Measurements from ENCODE around the gene RRAGD. TPM values are rescaled to one million over a fixed set of nuclear protein-coding genes. Genes with fewer than 3 reads are reported as not detected.

RRAGD gene
- total and polyA plus RNA-seq, 2 of the 13 experiments (the other 11 are each of a cell fraction or from before 2014, with no cell fraction given), result 0.35 to 0.53 TPM

DNA sequence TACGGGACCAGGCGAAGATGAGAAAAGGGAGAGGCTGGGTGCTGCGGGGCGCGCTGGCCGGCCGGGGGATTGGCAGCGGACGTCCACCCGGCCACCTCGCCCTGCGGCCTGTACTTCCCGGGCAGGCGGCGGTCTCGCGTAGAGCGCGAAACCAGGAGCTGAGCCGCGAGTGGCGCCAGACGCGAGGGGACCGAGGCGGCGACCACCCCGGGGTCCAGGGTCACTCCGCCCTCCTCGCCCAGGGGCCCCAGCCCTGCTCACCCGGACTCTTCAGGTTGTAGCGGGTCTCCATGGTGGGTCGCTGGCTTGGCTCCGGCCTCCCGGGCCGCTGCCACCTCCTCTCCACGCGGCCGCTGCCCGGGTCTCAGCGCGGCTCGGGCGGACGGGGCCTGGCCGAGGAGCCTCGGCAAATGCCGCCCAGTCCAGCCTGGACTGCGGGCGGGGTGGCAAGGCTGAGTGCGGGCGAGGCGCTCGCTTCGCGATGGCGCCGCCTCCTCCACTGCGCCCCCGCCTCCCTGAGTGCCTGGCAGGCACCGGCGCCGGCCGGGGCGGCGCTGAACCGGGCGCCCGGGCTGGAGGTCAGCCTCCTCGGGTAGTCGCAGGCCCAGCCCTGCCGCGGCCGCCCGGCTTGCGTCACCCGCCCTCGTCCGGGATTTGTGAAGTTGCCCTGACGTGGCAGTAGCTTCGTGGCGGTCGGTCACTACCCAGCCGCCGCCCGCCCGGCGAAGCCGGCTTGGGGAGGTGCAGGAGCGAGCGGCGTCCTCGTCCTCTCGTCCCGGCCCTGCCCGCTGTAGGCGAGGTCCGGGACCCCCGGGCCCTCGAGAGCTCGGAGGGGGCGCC is 59.6 kb downstream of the RRAGD start, which contains the start of gene UBE2J1 (continued):
- TF ChIP-seq, protein P1, sequence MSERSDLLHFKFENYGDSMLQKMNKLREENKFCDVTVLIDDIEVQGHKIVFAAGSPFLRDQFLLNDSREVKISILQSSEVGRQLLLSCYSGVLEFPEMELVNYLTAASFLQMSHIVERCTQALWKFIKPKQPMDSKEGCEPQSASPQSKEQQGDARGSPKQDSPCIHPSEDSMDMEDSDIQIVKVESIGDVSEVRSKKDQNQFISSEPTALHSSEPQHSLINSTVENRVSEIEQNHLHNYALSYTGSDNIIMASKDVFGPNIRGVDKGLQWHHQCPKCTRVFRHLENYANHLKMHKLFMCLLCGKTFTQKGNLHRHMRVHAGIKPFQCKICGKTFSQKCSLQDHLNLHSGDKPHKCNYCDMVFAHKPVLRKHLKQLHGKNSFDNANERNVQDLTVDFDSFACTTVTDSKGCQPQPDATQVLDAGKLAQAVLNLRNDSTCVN (CRISPR knock-in tag; IDR thresholded peaks at IDR 0.05; ENCODE audit: borderline replicate concordance), result no peak

DNA sequence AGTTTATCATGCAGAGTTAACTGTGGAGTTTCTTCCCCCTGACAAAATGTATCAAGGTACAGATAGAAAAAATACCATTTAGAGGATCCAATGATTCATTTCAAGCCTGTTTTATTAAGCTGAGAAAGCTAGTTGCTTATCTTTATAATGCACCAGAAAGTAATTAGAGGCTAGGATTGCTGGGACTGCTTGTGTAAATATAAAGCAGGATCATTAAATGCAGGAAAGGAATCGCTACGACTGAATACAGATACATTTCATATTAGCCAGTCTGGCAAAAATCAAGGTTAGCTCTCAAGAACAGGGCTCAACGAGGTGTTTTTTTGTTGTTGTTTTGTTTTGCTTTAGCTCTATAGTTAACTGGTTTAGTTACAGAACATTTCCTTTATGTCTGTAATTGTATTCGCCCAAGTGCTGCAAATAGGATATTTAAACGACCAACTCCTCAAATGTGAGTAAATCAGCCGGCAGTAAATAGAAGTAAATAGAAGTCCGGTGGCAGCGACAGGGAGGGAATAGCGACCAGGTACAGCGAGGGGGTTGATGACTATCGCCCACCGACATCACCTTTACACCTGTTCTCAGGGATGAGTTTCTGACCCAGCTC is 60.3 kb downstream of the RRAGD start:
- no peak for ATAC-seq
- WGBS (ENCODE audit: low lambda C conversion rate), result 1% methylated on average over 12 of the region's 12 CpGs
- peaks cover 52% of the 10 kb centered on the region for H3K79me2 ChIP-seq (ENCODE audit: insufficient read depth, low read length)
- TF ChIP-seq, protein P2, sequence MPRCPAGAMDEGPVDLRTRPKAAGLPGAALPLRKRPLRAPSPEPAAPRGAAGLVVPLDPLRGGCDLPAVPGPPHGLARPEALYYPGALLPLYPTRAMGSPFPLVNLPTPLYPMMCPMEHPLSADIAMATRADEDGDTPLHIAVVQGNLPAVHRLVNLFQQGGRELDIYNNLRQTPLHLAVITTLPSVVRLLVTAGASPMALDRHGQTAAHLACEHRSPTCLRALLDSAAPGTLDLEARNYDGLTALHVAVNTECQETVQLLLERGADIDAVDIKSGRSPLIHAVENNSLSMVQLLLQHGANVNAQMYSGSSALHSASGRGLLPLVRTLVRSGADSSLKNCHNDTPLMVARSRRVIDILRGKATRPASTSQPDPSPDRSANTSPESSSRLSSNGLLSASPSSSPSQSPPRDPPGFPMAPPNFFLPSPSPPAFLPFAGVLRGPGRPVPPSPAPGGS (CRISPR knock-in tag; IDR thresholded peaks at IDR 0.05), result no peak
- TF ChIP-seq TMF1 (CRISPR knock-in tag; IDR thresholded peaks at IDR 0.05; ENCODE audit: low read depth) (no peak), ZNF24 (IDR thresholded peaks at IDR 0.05) (no peak), XBP1 (CRISPR knock-in tag; IDR thresholded peaks at IDR 0.05) (no peak), ZNF792 (CRISPR knock-in tag; IDR thresholded peaks at IDR 0.05) (0 out of 2 replicates have a peak, but pooled peaks have one; percentile 15), PHF20 (CRISPR knock-in tag; IDR thresholded peaks at IDR 0.05) (no peak)
- TF ChIP-seq, protein P3, sequence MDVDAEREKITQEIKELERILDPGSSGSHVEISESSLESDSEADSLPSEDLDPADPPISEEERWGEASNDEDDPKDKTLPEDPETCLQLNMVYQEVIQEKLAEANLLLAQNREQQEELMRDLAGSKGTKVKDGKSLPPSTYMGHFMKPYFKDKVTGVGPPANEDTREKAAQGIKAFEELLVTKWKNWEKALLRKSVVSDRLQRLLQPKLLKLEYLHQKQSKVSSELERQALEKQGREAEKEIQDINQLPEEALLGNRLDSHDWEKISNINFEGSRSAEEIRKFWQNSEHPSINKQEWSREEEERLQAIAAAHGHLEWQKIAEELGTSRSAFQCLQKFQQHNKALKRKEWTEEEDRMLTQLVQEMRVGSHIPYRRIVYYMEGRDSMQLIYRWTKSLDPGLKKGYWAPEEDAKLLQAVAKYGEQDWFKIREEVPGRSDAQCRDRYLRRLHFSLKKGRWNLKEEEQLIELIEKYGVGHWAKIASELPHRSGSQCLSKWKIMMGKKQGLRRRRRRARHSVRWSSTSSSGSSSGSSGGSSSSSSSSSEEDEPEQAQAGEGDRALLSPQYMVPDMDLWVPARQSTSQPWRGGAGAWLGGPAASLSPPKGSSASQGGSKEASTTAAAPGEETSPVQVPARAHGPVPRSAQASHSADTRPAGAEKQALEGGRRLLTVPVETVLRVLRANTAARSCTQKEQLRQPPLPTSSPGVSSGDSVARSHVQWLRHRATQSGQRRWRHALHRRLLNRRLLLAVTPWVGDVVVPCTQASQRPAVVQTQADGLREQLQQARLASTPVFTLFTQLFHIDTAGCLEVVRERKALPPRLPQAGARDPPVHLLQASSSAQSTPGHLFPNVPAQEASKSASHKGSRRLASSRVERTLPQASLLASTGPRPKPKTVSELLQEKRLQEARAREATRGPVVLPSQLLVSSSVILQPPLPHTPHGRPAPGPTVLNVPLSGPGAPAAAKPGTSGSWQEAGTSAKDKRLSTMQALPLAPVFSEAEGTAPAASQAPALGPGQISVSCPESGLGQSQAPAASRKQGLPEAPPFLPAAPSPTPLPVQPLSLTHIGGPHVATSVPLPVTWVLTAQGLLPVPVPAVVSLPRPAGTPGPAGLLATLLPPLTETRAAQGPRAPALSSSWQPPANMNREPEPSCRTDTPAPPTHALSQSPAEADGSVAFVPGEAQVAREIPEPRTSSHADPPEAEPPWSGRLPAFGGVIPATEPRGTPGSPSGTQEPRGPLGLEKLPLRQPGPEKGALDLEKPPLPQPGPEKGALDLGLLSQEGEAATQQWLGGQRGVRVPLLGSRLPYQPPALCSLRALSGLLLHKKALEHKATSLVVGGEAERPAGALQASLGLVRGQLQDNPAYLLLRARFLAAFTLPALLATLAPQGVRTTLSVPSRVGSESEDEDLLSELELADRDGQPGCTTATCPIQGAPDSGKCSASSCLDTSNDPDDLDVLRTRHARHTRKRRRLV (CRISPR knock-in tag; IDR thresholded peaks at IDR 0.05), result 0 out of 2 replicates have a peak, but pooled peaks have one; percentile 14
- TF ChIP-seq, protein P4, sequence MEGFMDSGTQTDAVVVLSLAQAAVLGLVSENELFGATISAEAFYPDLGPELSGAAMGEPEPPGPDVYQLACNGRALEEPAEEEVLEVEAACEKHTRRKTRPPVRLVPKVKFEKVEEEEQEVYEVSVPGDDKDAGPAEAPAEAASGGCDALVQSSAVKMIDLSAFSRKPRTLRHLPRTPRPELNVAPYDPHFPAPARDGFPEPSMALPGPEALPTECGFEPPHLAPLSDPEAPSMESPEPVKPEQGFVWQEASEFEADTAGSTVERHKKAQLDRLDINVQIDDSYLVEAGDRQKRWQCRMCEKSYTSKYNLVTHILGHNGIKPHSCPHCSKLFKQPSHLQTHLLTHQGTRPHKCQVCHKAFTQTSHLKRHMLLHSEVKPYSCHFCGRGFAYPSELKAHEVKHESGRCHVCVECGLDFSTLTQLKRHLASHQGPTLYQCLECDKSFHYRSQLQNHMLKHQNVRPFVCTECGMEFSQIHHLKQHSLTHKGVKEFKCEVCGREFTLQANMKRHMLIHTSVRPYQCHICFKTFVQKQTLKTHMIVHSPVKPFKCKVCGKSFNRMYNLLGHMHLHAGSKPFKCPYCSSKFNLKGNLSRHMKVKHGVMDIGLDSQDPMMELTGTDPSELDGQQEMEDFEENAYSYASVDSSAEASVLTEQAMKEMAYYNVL (CRISPR knock-in tag; IDR thresholded peaks at IDR 0.05; ENCODE audit: borderline replicate concordance), result no peak

More for the DNA sequence above, 60.3 kb downstream of the RRAGD start:
- H3K36me3 ChIP-seq (replicated peaks in 1 of 2; ENCODE audit: control insufficient read depth in 1 of 2, insufficient read depth in 2 of 2, low read length in 2 of 2), result no peaks in the 10 kb centered on the region; a peak in 1 of 5 replicates
- H3K27ac ChIP-seq (ENCODE audit: extremely low read length, insufficient read depth, low read length), result peak overlapping the region; percentile 90
- ChIA-PET CTCF (ENCODE audit: low intra/inter-chr PET ratio, low total read pairs) (no interaction called here), POLR2A (interaction anchor here (1.7 to 3.2 kb wide), 3 partner anchors 11 to 272 kb away, joined by 7 to 12 read pairs (median 7); partner anchors contain the start of gene PNRC1)
- peak overlapping the region; percentile 81 to 93 (median 89) for H3K4me3 ChIP-seq (replicated peaks in 1 of 3; ENCODE audit: insufficient read depth in 1 of 3, low read depth in 2 of 3, low read length in 3 of 3)
- peak overlapping the region; percentile 98 for H3K9ac ChIP-seq (ENCODE audit: insufficient read depth, low read depth, low read length)
- peak overlapping the region; percentile 75 for H3K4me2 ChIP-seq (ENCODE audit: low read depth, low read length)
- H3K4me1 ChIP-seq (ENCODE audit: insufficient read depth, low read length), result peaks cover 57% of the 10 kb centered on the region
- H4K20me1 ChIP-seq (ENCODE audit: insufficient read depth, low read length), result no peaks in the 10 kb centered on the region; the same call in 1 of the 2 replicates
- intact Hi-C loops (cut with micrococcal nuclease; ENCODE audit: unreplicated experiment), result no loop called here
- FAIRE-seq (no peak), DNase-seq (ENCODE audit: low spot score) (no peak)
- H3K27me3 ChIP-seq (ENCODE audit: control insufficient read depth in 1 of 2, insufficient read depth in 2 of 2, low read length in 2 of 2), result no peaks in the 10 kb centered on the region
- BruUV-seq (replicated peaks), result TSS peak; percentile 72
- H2AFZ ChIP-seq (ENCODE audit: low read length), result no peak overlapping the region
- in situ Hi-C loops (cut with HindIII; ENCODE audit: extremely low pct_ligation_motif_present, low pct_unique_long_range_greater_than_20kb), result no loop called here
- H3K9me3 ChIP-seq (ENCODE audit: low read length), result no peaks in the 10 kb centered on the region

Data from HepG2 (cell line).